Common myeloid progenitor, CD34-positive (primary cell): ENCODE data around the gene FAM151A.

Experiments
- CTCF ChIA-PET: fragments of 350-600 bp; sonication (Branson Sonifier 250); formaldehyde crosslinking; loops from one replicate; lab custom pipeline; 2021; ENCODE audit warnings: antibody characterized with exemption; lab: Charles Lee
- POLR2A ChIA-PET: fragments of 350-600 bp; sonication (Branson Sonifier 250); formaldehyde crosslinking; loops from one replicate; lab custom pipeline; 2021; ENCODE audit warnings: antibody characterized with exemption; lab: Charles Lee
- DNase-seq, 3 donors: peaks; one replicate each; pipeline versions ENCODE4 v3.0.0 to v3.0.0-alpha.2; 2013
- H3K27ac ChIP-seq, 2 experiments: 1 replicate in 1 of 2; 2 replicates in 1 of 2; pipeline ENCODE4 v1.7.0; 2013; ENCODE audit warnings: inconsistent platforms in 2 of 2, low read length in 2 of 2, mild to moderate bottlenecking in 2 of 2, low read depth in 1 of 2, moderate library complexity in 1 of 2; ENCODE audit not compliant: severe bottlenecking in 2 of 2, insufficient read depth in 1 of 2, poor library complexity in 1 of 2
- H3K27me3 ChIP-seq, 5 experiments: replicated peaks in 2 of 5; 1 replicate in 3 of 5; 2 replicates in 2 of 5; pipeline versions ENCODE4 v1.6.1 to v1.7.0; 2013; ENCODE audit warnings: low read length in 4 of 5, mild to moderate bottlenecking in 2 of 5, moderate library complexity in 2 of 5, inconsistent platforms in 1 of 5; ENCODE audit not compliant: insufficient read depth in 5 of 5, control insufficient read depth in 4 of 5
- H3K36me3 ChIP-seq, 4 experiments: 1 replicate in 2 of 4; 2 replicates in 2 of 4; pipeline versions ENCODE4 v1.6.1 to v1.7.0; 2013; ENCODE audit warnings: low read length in 3 of 4, control low read depth in 1 of 4, mild to moderate bottlenecking in 1 of 4; ENCODE audit not compliant: control insufficient read depth in 4 of 4, insufficient read depth in 4 of 4
- H3K4me1 ChIP-seq, 4 experiments: 1 replicate in 3 of 4; 2 replicates in 1 of 4; pipeline versions ENCODE4 v1.6.1 to v1.7.1; 2013; ENCODE audit warnings: low read length in 3 of 4, mild to moderate bottlenecking in 3 of 4, control low read depth in 1 of 4, inconsistent platforms in 1 of 4, moderate library complexity in 1 of 4; ENCODE audit not compliant: control insufficient read depth in 4 of 4, insufficient read depth in 4 of 4; ENCODE audit errors: control extremely low read depth in 1 of 4
- H3K4me3 ChIP-seq, 7 experiments: 1 replicate in 4 of 7; 2 replicates in 3 of 7; pipeline versions ENCODE4 v1.5.1 to v1.7.0; 2013; ENCODE audit warnings: mild to moderate bottlenecking in 7 of 7, low read length in 6 of 7, moderate library complexity in 6 of 7, inconsistent platforms in 2 of 7, low read depth in 2 of 7, control low read depth in 1 of 7; ENCODE audit not compliant: insufficient read depth in 4 of 7, control insufficient read depth in 1 of 7; ENCODE audit errors: extremely low read depth in 1 of 7
- H3K9me3 ChIP-seq, 5 experiments: 1 replicate in 4 of 5; 2 replicates in 1 of 5; pipeline versions ENCODE4 v1.6.1 to v1.7.1; 2013; ENCODE audit warnings: low read length in 4 of 5, mild to moderate bottlenecking in 2 of 5, inconsistent platforms in 1 of 5, low read depth in 1 of 5, moderate library complexity in 1 of 5; ENCODE audit not compliant: control insufficient read depth in 4 of 5, insufficient read depth in 2 of 5; ENCODE audit errors: control extremely low read depth in 1 of 5
- WGBS: methylation state at CpG from one replicate; pipeline ENCODE4 v1.1.5; 2013; ENCODE audit not compliant: insufficient coverage; 5-methylcytosine and 5-hydroxymethylcytosine counted together

The FAM151A gene

GRCh38 chr1:54608566-54609230, 14.6 kb downstream of the FAM151A start:
- no peak for DNase-seq

GRCh38 chr1:54607821-54608565, 15.3 kb downstream of the FAM151A start:
- Histone ChIP-seq H3K36me3 (peaks cover 0 to 27% (median 10%) of the 10 kb centered on the region in 4 experiments), H3K27ac (no peak overlapping the region), H3K4me1 (peaks cover 0 to 43% (median 27%) of the 10 kb centered on the region in 4 experiments), H3K27me3 (no peaks in the 10 kb centered on the region), H3K9me3 (no peaks in the 10 kb centered on the region), H3K4me3 (no peak overlapping the region)
- DNase-seq = no peak
- 97% methylated on average over 15 of the region's 19 CpGs for WGBS
- CTCF ChIA-PET = no interaction called here
- POLR2A ChIA-PET = interaction anchor here (0.6 kb wide), 1 partner anchor 50 kb away, joined by 3 read pairs; no protein-coding TSS in a partner anchor

More at GRCh38 chr1:54608566-54609230, 14.6 kb downstream of the FAM151A start:
- no peaks in the 10 kb centered on the region for H3K9me3 ChIP-seq
- peaks cover 0 to 39% (median 23%) of the 10 kb centered on the region in 4 experiments for H3K4me1 ChIP-seq
- WGBS = 92% methylated on average over 8 of the region's 9 CpGs
- ChIA-PET CTCF (interaction anchor here (1.3 kb wide), 1 partner anchor 61 kb away, joined by 3 read pairs; no protein-coding TSS in a partner anchor), POLR2A (interaction anchor here (0.6 kb wide), 1 partner anchor 51 kb away, joined by 3 read pairs; no protein-coding TSS in a partner anchor)
- H3K36me3 ChIP-seq = peaks cover 0 to 27% (median 10%) of the 10 kb centered on the region in 4 experiments
- no peaks in the 10 kb centered on the region for H3K27me3 ChIP-seq
- H3K4me3 ChIP-seq = no peak overlapping the region
- H3K27ac ChIP-seq = no peak overlapping the region

GRCh38 chr1:54606990-54607325, 16.4 kb downstream of the FAM151A start:
- POLR2A ChIA-PET = no interaction called here
- Histone ChIP-seq H3K9me3 (no peaks in the 10 kb centered on the region), H3K27me3 (no peaks in the 10 kb centered on the region), H3K36me3 (peaks cover 2 to 27% (median 10%) of the 10 kb centered on the region in 4 experiments), H3K27ac (no peak overlapping the region), H3K4me3 (no peak overlapping the region), H3K4me1 (peaks cover 0 to 39% (median 27%) of the 10 kb centered on the region in 4 experiments)
- DNase-seq = no peak
- CTCF ChIA-PET = interaction anchor here (0.5 to 1.1 kb wide), 2 partner anchors 16 to 69 kb away, joined by 3 to 4 read pairs; no protein-coding TSS in a partner anchor
- over 99% methylated on average over 13 of the region's 13 CpGs for WGBS

- H3K36me3 ChIP-seq = peaks cover 2 to 28% (median 13%) of the 10 kb centered on the region in 4 experiments
- no peaks in the 10 kb centered on the region for H3K9me3 ChIP-seq
- WGBS = 92% methylated on average over 5 of the region's 9 CpGs
- peak in 1 of 3 donors; percentile 5 for DNase-seq
- ChIA-PET CTCF (interaction anchor here (1.1 kb wide), 1 partner anchor 15 kb away, joined by 4 read pairs; no protein-coding TSS in a partner anchor), POLR2A (no interaction called here)
- H3K4me3 ChIP-seq = no peak overlapping the region
- H3K4me1 ChIP-seq = peaks cover 0 to 39% (median 27%) of the 10 kb centered on the region in 4 experiments
- H3K27ac ChIP-seq = no peak overlapping the region
- H3K27me3 ChIP-seq = no peaks in the 10 kb centered on the region
These were observed 17.0 kb downstream of the FAM151A start for GRCh38 chr1:54606096-54606989.

- Histone ChIP-seq H3K4me3 (peak overlapping the region in 1 of 7 experiments; percentile 40), H3K27ac (no peak overlapping the region), H3K4me1 (peaks cover 0 to 39% (median 27%) of the 10 kb centered on the region in 4 experiments), H3K9me3 (no peaks in the 10 kb centered on the region), H3K27me3 (no peaks in the 10 kb centered on the region), H3K36me3 (peaks cover 2 to 35% (median 16%) of the 10 kb centered on the region in 4 experiments)
- 36% methylated on average over 8 of the region's 13 CpGs for WGBS
- ChIA-PET POLR2A (interaction anchor here (1.6 kb wide), 1 partner anchor 58 kb away, joined by 8 read pairs; the partner anchor contains the start of gene ACOT11), CTCF (interaction anchor here (1.8 kb wide), 1 partner anchor 15 kb away, joined by 4 read pairs; no protein-coding TSS in a partner anchor)
- DNase-seq = peak; percentile 59 to 97 (median 94)
These were observed 18.6 kb downstream of the FAM151A start for GRCh38 chr1:54604572-54605370.

GRCh38 chr1:54604051-54604450, 19.3 kb downstream of the FAM151A start:
- 71% methylated on average over 3 of the region's 7 CpGs for WGBS
- H3K4me1 ChIP-seq = peaks cover 0 to 39% (median 27%) of the 10 kb centered on the region in 4 experiments
- H3K9me3 ChIP-seq = no peaks in the 10 kb centered on the region
- H3K36me3 ChIP-seq = peaks cover 2 to 35% (median 14%) of the 10 kb centered on the region in 4 experiments
- H3K27me3 ChIP-seq = no peaks in the 10 kb centered on the region
- DNase-seq = no peak
- ChIA-PET POLR2A (interaction anchor here (1.6 kb wide), 1 partner anchor 57 kb away, joined by 8 read pairs; the partner anchor contains the start of gene ACOT11), CTCF (interaction anchor here (1.8 kb wide), 1 partner anchor 14 kb away, joined by 4 read pairs; no protein-coding TSS in a partner anchor)
- peak overlapping the region in 1 of 7 experiments; percentile 40 for H3K4me3 ChIP-seq
- H3K27ac ChIP-seq = peak overlapping the region in 1 of 2 experiments; percentile 28
